ENCODE measurements around the gene GRPR. TPM values are rescaled to one million over a fixed set of nuclear protein-coding genes. Genes with fewer than 3 reads are reported as not detected.

GRPR gene
- polyA plus RNA-seq, 1 of the 3 experiments (the other 2 are of a cell fraction), result 1.2 TPM

- Histone ChIP-seq H3K79me2 (ENCODE audit: insufficient read depth) (no peaks in the 10 kb centered on the region), H3K9me2 (no peaks in the 10 kb centered on the region), H2AFZ (ENCODE audit: low read depth) (no peak overlapping the region), H3K9ac (no peak overlapping the region), H3K9me3 (no peaks in the 10 kb centered on the region), H3K4me1 (ENCODE audit: control insufficient read depth in 1 of 2, insufficient read depth in 2 of 2, low read depth in 1 of 2, low read length in 1 of 2) (no peaks in the 10 kb centered on the region), H4K20me1 (ENCODE audit: insufficient read depth) (no peaks in the 10 kb centered on the region), H3K27ac (ENCODE audit: low read depth in 2 of 2, low read length in 1 of 2) (no peak overlapping the region), H3K4me2 (no peak overlapping the region), H3K4me3 (ENCODE audit: low read depth in 2 of 2, low read length in 1 of 2) (no peak overlapping the region), H3K27me3 (ENCODE audit: insufficient read depth) (no peaks in the 10 kb centered on the region), H3F3A (replicated peaks; ENCODE audit: insufficient read depth) (no peaks in the 10 kb centered on the region), H3K36me3 (replicated peaks in 1 of 2; ENCODE audit: control insufficient read depth in 1 of 2, insufficient read depth in 2 of 2, low read length in 1 of 2) (no peaks in the 10 kb centered on the region)
- POLR2A ChIA-PET, result no interaction called here
- TF ChIP-seq TEAD4 (IDR thresholded peaks at IDR 0.05; ENCODE audit: borderline replicate concordance, insufficient read depth) (no peak), TAF1 (IDR thresholded peaks at IDR 0.05; ENCODE audit: borderline replicate concordance, low read depth, low read length) (no peak), RAD21 (IDR thresholded peaks at IDR 0.05; ENCODE audit: low read length) (peak; percentile 7; the same call in 1 of the 2 replicates), GATA2 (CRISPR knock-in tag; IDR thresholded peaks at IDR 0.05) (no peak), NRF1 (IDR thresholded peaks at IDR 0.05; ENCODE audit: low read depth, low read length) (no peak), RXRA (IDR thresholded peaks at IDR 0.05; ENCODE audit: borderline replicate concordance, low read depth) (no peak)
- CTCF ChIA-PET, result interaction anchor here (0.7 to 1.5 kb wide), 3 partner anchors 8 to 207 kb away, joined by 3 to 4 read pairs (median 3); no protein-coding TSS in a partner anchor
- WGBS (ENCODE audit: low lambda C conversion rate), result 38% methylated on average over 1 of the region's 1 CpG
- no peak for DNase-seq
These were observed 14.7 kb downstream of the GRPR start for GRCh38 chrX:16138108-16138427.

DNA sequence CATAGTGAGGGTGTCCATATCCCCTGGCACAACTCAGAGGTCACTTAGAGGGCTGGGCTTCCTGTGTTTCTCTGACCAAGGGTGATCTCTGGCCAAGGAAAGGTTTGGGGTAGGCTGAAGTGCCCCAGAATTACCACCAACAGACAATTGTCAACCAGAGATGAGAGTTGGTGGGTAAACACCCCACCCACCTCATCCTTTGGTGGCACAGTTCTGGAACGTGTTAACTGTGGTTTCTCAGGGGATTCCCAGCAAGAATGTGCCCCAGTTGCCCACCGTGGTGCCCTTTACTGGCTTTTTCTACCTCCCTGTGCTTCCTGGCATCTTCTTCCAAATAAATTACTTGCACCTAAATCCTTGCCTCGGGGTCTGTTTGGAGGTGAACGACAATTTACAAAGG is 17.1 kb downstream of the GRPR start:
- no peak overlapping the region for H3K4me3 ChIP-seq (ENCODE audit: low read depth in 2 of 2, low read length in 1 of 2)
- H3K79me2 ChIP-seq (ENCODE audit: insufficient read depth), result no peaks in the 10 kb centered on the region
- H3K27me3 ChIP-seq (ENCODE audit: insufficient read depth), result no peaks in the 10 kb centered on the region
- no peak for DNase-seq
- 27% methylated on average over 4 of the region's 4 CpGs for WGBS (ENCODE audit: low lambda C conversion rate)
- TF ChIP-seq MEF2A (IDR thresholded peaks at IDR 0.05; ENCODE audit: borderline replicate concordance, low read depth), result no peak
- no peak for TF ChIP-seq CHD2 (IDR thresholded peaks at IDR 0.05; ENCODE audit: low read length, partially characterized antibody)
- TF ChIP-seq GABPA (IDR thresholded peaks at IDR 0.05; ENCODE audit: low read depth), result no peak
- TF ChIP-seq, protein P1, sequence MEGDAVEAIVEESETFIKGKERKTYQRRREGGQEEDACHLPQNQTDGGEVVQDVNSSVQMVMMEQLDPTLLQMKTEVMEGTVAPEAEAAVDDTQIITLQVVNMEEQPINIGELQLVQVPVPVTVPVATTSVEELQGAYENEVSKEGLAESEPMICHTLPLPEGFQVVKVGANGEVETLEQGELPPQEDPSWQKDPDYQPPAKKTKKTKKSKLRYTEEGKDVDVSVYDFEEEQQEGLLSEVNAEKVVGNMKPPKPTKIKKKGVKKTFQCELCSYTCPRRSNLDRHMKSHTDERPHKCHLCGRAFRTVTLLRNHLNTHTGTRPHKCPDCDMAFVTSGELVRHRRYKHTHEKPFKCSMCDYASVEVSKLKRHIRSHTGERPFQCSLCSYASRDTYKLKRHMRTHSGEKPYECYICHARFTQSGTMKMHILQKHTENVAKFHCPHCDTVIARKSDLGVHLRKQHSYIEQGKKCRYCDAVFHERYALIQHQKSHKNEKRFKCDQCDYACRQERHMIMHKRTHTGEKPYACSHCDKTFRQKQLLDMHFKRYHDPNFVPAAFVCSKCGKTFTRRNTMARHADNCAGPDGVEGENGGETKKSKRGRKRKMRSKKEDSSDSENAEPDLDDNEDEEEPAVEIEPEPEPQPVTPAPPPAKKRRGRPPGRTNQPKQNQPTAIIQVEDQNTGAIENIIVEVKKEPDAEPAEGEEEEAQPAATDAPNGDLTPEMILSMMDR (IDR thresholded peaks at IDR 0.05), result no peak
- no peak for TF ChIP-seq TAF1 (IDR thresholded peaks at IDR 0.05; ENCODE audit: borderline replicate concordance, low read depth, low read length)
- TF ChIP-seq, protein P2, sequence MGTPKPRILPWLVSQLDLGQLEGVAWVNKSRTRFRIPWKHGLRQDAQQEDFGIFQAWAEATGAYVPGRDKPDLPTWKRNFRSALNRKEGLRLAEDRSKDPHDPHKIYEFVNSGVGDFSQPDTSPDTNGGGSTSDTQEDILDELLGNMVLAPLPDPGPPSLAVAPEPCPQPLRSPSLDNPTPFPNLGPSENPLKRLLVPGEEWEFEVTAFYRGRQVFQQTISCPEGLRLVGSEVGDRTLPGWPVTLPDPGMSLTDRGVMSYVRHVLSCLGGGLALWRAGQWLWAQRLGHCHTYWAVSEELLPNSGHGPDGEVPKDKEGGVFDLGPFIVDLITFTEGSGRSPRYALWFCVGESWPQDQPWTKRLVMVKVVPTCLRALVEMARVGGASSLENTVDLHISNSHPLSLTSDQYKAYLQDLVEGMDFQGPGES (IDR thresholded peaks at IDR 0.05; ENCODE audit: low read depth, low read length), result no peak
- no peak for TF ChIP-seq NFIC (IDR thresholded peaks at IDR 0.05; ENCODE audit: borderline replicate concordance)
- TF ChIP-seq FOSL2 (IDR thresholded peaks at IDR 0.05; ENCODE audit: borderline replicate concordance, low read depth), result no peak
- TF ChIP-seq FOXJ3 (CRISPR knock-in tag; IDR thresholded peaks at IDR 0.05), result no peak
- ChIA-PET CTCF (no interaction called here), POLR2A (no interaction called here)
- no peak overlapping the region for H2AFZ ChIP-seq (ENCODE audit: low read depth)
- no peak overlapping the region for H3K27ac ChIP-seq (ENCODE audit: low read depth in 2 of 2, low read length in 1 of 2)
- no peaks in the 10 kb centered on the region for H4K20me1 ChIP-seq (ENCODE audit: insufficient read depth)
- no peak overlapping the region for H3K4me2 ChIP-seq
- no peaks in the 10 kb centered on the region for H3K4me1 ChIP-seq (ENCODE audit: control insufficient read depth in 1 of 2, insufficient read depth in 2 of 2, low read depth in 1 of 2, low read length in 1 of 2)
- H3K9me3 ChIP-seq, result no peaks in the 10 kb centered on the region
- no peaks in the 10 kb centered on the region for H3K36me3 ChIP-seq (replicated peaks in 1 of 2; ENCODE audit: control insufficient read depth in 1 of 2, insufficient read depth in 2 of 2, low read length in 1 of 2)
- no peaks in the 10 kb centered on the region for H3K9me2 ChIP-seq
- no peak overlapping the region for H3K9ac ChIP-seq
- H3F3A ChIP-seq (replicated peaks; ENCODE audit: insufficient read depth), result no peaks in the 10 kb centered on the region
